ENCODE results near the gene FBXW5. TPM values are rescaled to one million over a fixed set of nuclear protein-coding genes. Genes with fewer than 3 reads are reported as not detected.
A peak's percentile ranks its signal among the peaks of the same experiment; 100 is the strongest.

Gene FBXW5
- polyA plus RNA-seq, 4 donors, result 96.1 to 262 (median 181) TPM

DNA sequence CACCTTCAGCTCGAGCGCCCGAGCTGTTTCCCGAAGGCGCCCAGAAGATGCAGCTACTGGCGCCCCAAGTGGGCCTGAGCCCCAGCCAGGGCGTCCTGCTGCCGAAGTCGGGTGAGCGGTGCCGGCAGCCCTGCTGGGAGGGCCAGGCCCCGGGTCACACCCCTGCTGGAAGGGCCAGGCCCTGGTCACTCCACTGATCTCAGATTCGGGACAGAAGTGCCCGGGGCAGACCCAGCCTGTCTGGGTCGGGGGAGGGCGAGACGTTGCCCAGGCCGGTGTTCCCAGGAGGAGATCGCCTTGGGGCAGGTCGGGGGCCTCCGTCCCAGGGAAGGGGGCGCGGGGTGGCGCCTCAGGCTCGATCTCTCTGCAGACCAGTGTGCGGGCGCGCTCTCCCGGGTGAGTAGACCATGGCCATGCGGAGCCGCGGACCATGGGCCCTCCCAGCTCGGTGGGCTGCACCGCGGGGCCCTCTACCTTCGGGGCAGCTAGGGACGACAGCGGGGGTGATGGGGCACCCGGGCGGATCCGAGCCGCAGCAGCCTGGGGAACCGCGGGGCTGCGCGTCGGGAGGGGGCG is 40.6 kb upstream of the FBXW5 start:
- DNase-seq (no peak), FAIRE-seq (no peak)
- Histone ChIP-seq H3K36me3 (ENCODE audit: control insufficient read depth in 3 of 3, insufficient read depth in 2 of 3, low read depth in 1 of 3, low read length in 3 of 3) (no peaks in the 10 kb centered on the region), H3K27me3 (ENCODE audit: control insufficient read depth in 3 of 3, insufficient read depth in 3 of 3, low read length in 3 of 3) (peaks cover 3 to 41% (median 6%) of the 10 kb centered on the region in 3 donors), H3K27ac (ENCODE audit: low read depth in 1 of 3, low read length in 2 of 3) (no peak overlapping the region), H3K4me3 (ENCODE audit: low read depth in 1 of 3, low read length in 3 of 3) (no peak overlapping the region), H3K9me3 (ENCODE audit: control insufficient read depth in 2 of 2, insufficient read depth in 1 of 2, low read depth in 1 of 2, low read length in 1 of 2) (no peaks in the 10 kb centered on the region), H3K4me1 (ENCODE audit: control insufficient read depth in 3 of 3, insufficient read depth in 2 of 3, low read depth in 1 of 3, low read length in 2 of 3) (peaks cover 0 to 5% (median 0%) of the 10 kb centered on the region in 3 donors)
- 6 to 12% (median 8%) methylated on average over 41 to 48 of the region's 48 CpGs for WGBS, 3 donors

DNA sequence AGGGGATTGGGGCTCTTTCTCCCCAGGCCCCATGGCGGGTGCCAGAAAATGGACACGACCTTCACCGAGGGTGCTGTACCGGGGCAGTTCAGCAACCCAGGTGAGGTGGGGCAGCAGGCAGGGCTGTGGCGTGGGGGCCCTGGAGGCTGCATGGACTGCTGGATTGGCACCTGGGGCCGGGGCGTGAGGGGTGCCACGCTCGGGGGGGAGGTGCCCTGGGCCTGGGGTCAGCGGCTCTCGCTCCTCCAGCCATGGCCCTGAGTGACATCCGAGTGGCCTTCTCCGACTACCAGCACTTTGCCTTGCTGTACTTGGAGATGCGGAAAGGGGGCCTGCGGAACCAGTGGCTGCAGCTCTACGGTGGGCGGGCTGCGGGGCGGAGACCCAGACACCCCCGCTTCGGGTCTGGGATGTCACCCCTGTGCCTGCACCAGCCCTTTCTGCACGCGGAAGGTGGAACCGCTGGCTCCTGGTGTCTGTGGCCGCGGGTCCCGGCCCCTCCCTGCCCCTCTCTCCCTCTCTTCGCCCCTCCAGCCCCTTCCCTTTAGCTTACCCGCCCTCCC is 40.0 kb upstream of the FBXW5 start:
- FAIRE-seq, result no peak
- Histone ChIP-seq H3K36me3 (ENCODE audit: control insufficient read depth in 3 of 3, insufficient read depth in 2 of 3, low read depth in 1 of 3, low read length in 3 of 3) (no peaks in the 10 kb centered on the region), H3K27me3 (ENCODE audit: control insufficient read depth in 3 of 3, insufficient read depth in 3 of 3, low read length in 3 of 3) (peaks cover 3 to 41% (median 6%) of the 10 kb centered on the region in 3 donors), H3K4me3 (ENCODE audit: low read depth in 1 of 3, low read length in 3 of 3) (no peak overlapping the region), H3K9me3 (ENCODE audit: control insufficient read depth in 2 of 2, insufficient read depth in 1 of 2, low read depth in 1 of 2, low read length in 1 of 2) (no peaks in the 10 kb centered on the region), H3K4me1 (ENCODE audit: control insufficient read depth in 3 of 3, insufficient read depth in 2 of 3, low read depth in 1 of 3, low read length in 2 of 3) (peaks cover 0 to 5% (median 0%) of the 10 kb centered on the region in 3 donors), H3K27ac (ENCODE audit: low read depth in 1 of 3, low read length in 2 of 3) (no peak overlapping the region)
- no peak for DNase-seq
- WGBS, 3 donors, result 51 to 59% (median 59%) methylated on average over 17 to 29 of the region's 29 CpGs

DNA sequence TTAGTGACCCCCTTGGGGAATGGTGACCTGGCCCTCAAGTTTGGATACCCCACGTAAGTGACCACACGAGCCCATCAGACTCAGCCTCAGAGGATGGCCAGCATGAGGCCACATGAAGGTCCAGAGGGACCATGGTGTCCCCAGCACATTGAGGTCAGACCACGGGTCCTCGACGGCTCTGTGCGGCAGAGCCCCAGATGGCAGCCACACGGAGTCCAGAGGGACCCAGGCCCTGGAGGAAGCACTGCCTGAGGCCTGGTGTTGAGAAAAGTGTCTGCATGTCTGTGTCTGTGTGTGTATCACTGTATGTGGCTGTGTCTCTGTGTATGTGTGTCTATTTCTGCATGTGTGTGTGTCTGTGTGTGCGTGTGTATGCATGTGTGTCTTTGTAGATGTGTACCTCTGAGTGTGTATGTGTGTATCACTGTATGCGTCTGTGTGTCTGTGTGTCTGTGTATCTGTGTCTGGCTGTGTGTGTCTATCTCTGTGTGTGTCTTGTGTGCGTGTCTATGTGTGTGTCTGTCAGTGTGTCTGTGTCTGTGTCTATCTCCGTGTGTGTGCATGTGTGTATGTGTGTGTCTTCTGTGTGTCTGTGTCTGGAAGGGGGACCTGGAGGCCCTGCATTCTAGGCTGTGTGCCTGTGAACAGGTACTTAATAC is 39.2 kb upstream of the FBXW5 start:
- no peaks in the 10 kb centered on the region for H3K9me3 ChIP-seq (ENCODE audit: control insufficient read depth in 2 of 2, insufficient read depth in 1 of 2, low read depth in 1 of 2, low read length in 1 of 2)
- H3K4me3 ChIP-seq (ENCODE audit: low read depth in 1 of 3, low read length in 3 of 3), result no peak overlapping the region
- peaks cover 0 to 5% (median 0%) of the 10 kb centered on the region in 3 donors for H3K4me1 ChIP-seq (ENCODE audit: control insufficient read depth in 3 of 3, insufficient read depth in 2 of 3, low read depth in 1 of 3, low read length in 2 of 3)
- DNase-seq, result no peak
- peaks cover 3 to 41% (median 6%) of the 10 kb centered on the region in 3 donors for H3K27me3 ChIP-seq (ENCODE audit: control insufficient read depth in 3 of 3, insufficient read depth in 3 of 3, low read length in 3 of 3)
- 79 to 86% (median 83%) methylated on average over 11 of the region's 11 CpGs for WGBS, 3 donors
- H3K27ac ChIP-seq (ENCODE audit: low read depth in 1 of 3, low read length in 2 of 3), result no peak overlapping the region
- no peaks in the 10 kb centered on the region for H3K36me3 ChIP-seq (ENCODE audit: control insufficient read depth in 3 of 3, insufficient read depth in 2 of 3, low read depth in 1 of 3, low read length in 3 of 3)
- FAIRE-seq, result no peak

DNA sequence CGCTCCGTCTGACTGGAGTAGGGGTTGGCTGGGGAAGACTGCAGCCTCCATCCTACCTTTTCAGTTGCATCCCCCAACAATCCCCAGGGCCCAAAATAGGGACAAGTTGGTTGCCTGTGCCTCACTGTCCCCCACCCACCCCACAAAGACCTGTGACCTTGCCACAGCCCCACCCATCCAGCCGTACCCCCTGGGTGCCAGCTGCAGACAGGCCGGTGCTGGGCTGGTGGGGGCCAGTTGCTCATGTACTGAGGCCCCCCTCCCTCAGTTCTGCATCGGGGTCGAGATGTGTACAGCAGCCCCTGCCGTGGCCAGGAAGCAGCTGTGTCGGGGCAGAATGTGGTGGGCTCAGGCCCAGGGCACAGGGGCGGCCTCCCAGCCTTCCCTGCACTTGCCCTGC is 38.6 kb upstream of the FBXW5 start:
- Histone ChIP-seq H3K36me3 (ENCODE audit: control insufficient read depth in 3 of 3, insufficient read depth in 2 of 3, low read depth in 1 of 3, low read length in 3 of 3) (no peaks in the 10 kb centered on the region), H3K27ac (ENCODE audit: low read depth in 1 of 3, low read length in 2 of 3) (no peak overlapping the region), H3K9me3 (ENCODE audit: control insufficient read depth in 2 of 2, insufficient read depth in 1 of 2, low read depth in 1 of 2, low read length in 1 of 2) (no peaks in the 10 kb centered on the region), H3K4me3 (ENCODE audit: low read depth in 1 of 3, low read length in 3 of 3) (no peak overlapping the region), H3K4me1 (ENCODE audit: control insufficient read depth in 3 of 3, insufficient read depth in 2 of 3, low read depth in 1 of 3, low read length in 2 of 3) (peaks cover 0 to 5% (median 0%) of the 10 kb centered on the region in 3 donors), H3K27me3 (ENCODE audit: control insufficient read depth in 3 of 3, insufficient read depth in 3 of 3, low read length in 3 of 3) (peaks cover 3 to 41% (median 6%) of the 10 kb centered on the region in 3 donors)
- no peak for DNase-seq
- WGBS, 3 donors, result 74 to 77% (median 77%) methylated on average over 9 of the region's 9 CpGs
- FAIRE-seq, result no peak

DNA sequence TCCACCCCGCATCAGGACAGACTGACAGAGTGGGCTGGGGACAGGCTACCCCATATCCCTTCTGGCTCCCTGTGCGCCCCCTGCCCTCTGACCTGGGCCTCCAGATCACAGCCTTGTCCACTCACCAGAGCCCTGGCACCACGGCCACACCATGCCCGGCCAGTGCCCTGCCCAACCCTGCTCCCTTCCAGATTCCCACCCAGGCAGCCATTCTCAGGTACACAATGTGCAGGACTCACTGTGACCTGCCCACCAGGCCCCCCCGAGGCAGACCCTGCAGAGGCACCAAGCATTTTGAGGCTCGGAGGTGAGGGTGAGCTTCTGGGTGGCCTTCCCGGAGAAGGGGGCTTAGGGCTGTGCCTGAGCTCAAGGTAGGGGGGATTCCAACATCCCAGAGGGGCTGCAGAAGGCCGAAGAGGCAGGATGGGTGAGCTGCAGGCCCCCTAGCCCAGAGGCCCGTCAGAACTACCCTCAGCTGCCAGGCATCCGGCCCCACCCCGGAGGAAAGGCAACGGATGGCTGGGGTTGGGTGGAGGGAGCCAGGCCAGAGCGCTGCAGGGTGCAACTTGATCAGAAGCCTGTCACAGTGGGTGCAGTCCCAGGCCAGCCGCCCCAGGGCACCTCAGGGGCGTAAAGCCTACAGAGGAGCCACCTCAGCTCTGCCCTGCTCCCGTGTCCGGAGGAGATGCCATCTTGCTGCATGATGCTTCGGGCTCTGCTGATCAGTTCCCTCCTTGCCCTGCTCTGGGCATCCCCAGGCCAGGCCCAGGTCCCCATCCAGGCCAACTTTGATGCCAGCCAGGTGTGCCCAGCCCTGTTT is 37.9 kb upstream of the FBXW5 start, which contains the start of gene LCNL1:
LCNL1 (plus strand) TSS at position 762 of the 820 bp plus-strand sequence. CDS start 594 bp downstream, outside the sequence.
- no peak for FAIRE-seq
- no peak within 1 kb of the TSS for H3K27ac ChIP-seq (ENCODE audit: low read depth in 1 of 3, low read length in 2 of 3)
- no peaks in the 10 kb centered on the region for H3K9me3 ChIP-seq (ENCODE audit: control insufficient read depth in 2 of 2, insufficient read depth in 1 of 2, low read depth in 1 of 2, low read length in 1 of 2)
- DNase-seq, result no peak
- H3K4me1 ChIP-seq (ENCODE audit: control insufficient read depth in 3 of 3, insufficient read depth in 2 of 3, low read depth in 1 of 3, low read length in 2 of 3), result peaks cover 0 to 5% (median 0%) of the 10 kb centered on the region in 3 donors
- WGBS, 3 donors, result 68 to 82% (median 69%) methylated on average over 18 of the region's 18 CpGs
- H3K4me3 ChIP-seq (ENCODE audit: low read depth in 1 of 3, low read length in 3 of 3), result no peak within 1 kb of the TSS
- peaks cover 3 to 44% (median 6%) of the 10 kb centered on the region in 3 donors for H3K27me3 ChIP-seq (ENCODE audit: control insufficient read depth in 3 of 3, insufficient read depth in 3 of 3, low read length in 3 of 3)
- no peaks in the 10 kb centered on the region for H3K36me3 ChIP-seq (ENCODE audit: control insufficient read depth in 3 of 3, insufficient read depth in 2 of 3, low read depth in 1 of 3, low read length in 3 of 3)

DNA sequence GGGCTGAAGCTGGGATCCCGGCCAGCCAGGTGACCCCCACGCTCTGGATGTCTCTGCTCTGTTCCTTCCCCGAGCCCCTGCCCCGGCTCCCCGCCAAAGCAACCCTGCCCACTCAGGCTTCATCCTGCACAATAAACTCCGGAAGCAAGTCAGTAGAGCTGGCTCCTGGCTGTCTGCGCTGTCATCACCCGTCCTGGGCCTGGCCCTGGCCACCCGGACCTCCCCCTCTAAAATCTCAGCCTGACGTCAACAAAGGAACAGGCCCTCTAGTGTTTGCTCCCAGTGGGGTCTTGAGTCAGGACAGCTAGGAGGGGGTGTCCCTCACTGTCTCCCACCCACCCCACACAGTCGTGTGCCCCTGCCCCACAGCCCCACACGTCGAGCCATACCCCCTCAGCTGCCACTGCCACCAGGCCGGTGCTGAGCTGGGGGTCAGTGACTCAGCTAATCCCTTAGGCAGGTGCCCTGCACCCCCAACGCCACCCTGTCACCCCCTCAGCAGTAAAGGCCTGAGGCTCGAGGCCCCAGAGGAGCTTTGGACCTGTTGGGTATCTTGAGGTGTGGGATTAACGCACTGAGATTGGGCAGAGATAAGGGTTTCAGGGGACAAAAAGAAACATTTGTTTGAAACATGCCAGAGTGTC is 37.2 kb upstream of the FBXW5 start:
- FAIRE-seq (no peak), DNase-seq (no peak)
- peaks cover 3 to 39% (median 6%) of the 10 kb centered on the region in 3 donors for H3K27me3 ChIP-seq (ENCODE audit: control insufficient read depth in 3 of 3, insufficient read depth in 3 of 3, low read length in 3 of 3)
- peak overlapping the region in 1 of 3 donors; percentile 45 for H3K27ac ChIP-seq (ENCODE audit: low read depth in 1 of 3, low read length in 2 of 3)
- no peaks in the 10 kb centered on the region for H3K36me3 ChIP-seq (ENCODE audit: control insufficient read depth in 3 of 3, insufficient read depth in 2 of 3, low read depth in 1 of 3, low read length in 3 of 3)
- H3K4me3 ChIP-seq (ENCODE audit: low read depth in 1 of 3, low read length in 3 of 3), result no peak overlapping the region
- H3K9me3 ChIP-seq (ENCODE audit: control insufficient read depth in 2 of 2, insufficient read depth in 1 of 2, low read depth in 1 of 2, low read length in 1 of 2), result no peaks in the 10 kb centered on the region
- peaks cover 0 to 5% (median 0%) of the 10 kb centered on the region in 3 donors for H3K4me1 ChIP-seq (ENCODE audit: control insufficient read depth in 3 of 3, insufficient read depth in 2 of 3, low read depth in 1 of 3, low read length in 2 of 3)
- WGBS, 3 donors, result 62 to 69% (median 64%) methylated on average over 17 of the region's 17 CpGs

DNA sequence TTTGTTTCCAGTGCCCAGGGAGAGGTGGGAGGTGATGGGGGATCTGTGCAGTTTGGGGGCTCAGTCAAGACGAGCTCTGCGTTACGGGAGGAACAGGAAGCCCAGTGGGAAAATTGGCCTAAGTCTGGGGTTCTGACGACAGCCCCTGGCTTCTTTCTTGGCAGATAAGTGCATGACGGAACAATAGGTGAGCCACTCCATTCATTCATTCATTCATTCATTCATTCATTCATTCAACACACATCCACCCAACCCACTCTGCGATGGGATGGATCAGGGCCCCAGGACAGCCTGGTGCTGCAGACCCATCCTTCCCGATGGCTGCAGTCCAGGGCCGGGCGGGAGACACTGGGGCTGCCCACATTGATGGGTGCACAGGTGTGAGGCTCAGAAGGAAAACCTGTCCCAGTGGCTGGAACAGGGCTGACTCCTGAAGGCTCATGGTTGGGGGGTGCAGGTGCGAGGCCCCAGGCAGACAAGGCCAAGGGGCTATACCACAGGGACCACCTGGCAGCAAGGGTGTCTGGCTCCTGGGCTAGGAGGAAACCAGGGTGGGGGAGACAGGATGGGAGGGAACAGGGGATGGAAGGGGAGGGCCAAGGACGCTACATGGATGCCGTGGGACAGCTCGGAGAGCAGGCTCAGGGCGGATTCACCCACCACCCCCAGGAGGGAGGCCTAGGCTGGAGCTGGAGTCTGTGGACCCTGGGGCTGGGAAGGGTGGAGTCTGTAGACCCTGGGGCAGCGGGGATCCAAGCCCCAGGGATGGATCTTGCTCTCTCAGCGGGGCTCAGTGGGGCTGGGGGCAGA is 36.3 kb upstream of the FBXW5 start:
- WGBS, 3 donors, result 85 to 88% (median 87%) methylated on average over 16 of the region's 16 CpGs
- Histone ChIP-seq H3K27me3 (ENCODE audit: control insufficient read depth in 3 of 3, insufficient read depth in 3 of 3, low read length in 3 of 3) (peaks cover 3 to 33% (median 6%) of the 10 kb centered on the region in 3 donors), H3K4me1 (ENCODE audit: control insufficient read depth in 3 of 3, insufficient read depth in 2 of 3, low read depth in 1 of 3, low read length in 2 of 3) (peaks cover 0 to 5% (median 0%) of the 10 kb centered on the region in 3 donors), H3K9me3 (ENCODE audit: control insufficient read depth in 2 of 2, insufficient read depth in 1 of 2, low read depth in 1 of 2, low read length in 1 of 2) (no peaks in the 10 kb centered on the region), H3K27ac (ENCODE audit: low read depth in 1 of 3, low read length in 2 of 3) (peak overlapping the region in 1 of 3 donors; percentile 45), H3K36me3 (ENCODE audit: control insufficient read depth in 3 of 3, insufficient read depth in 2 of 3, low read depth in 1 of 3, low read length in 3 of 3) (no peaks in the 10 kb centered on the region), H3K4me3 (ENCODE audit: low read depth in 1 of 3, low read length in 3 of 3) (no peak overlapping the region)
- FAIRE-seq (no peak), DNase-seq (no peak)

Measured in small intestine (tissue), 7 donors.